ENCODE results near the gene DOCK11. TPM values are rescaled to one million over a fixed set of nuclear protein-coding genes. Genes with fewer than 3 reads are reported as not detected.

Gene DOCK11
- total and polyA plus RNA-seq, 2 donors (not counting 3 experiments of a cell fraction or from before 2014, with no cell fraction given) = 0.37 to 0.86 TPM

DNA sequence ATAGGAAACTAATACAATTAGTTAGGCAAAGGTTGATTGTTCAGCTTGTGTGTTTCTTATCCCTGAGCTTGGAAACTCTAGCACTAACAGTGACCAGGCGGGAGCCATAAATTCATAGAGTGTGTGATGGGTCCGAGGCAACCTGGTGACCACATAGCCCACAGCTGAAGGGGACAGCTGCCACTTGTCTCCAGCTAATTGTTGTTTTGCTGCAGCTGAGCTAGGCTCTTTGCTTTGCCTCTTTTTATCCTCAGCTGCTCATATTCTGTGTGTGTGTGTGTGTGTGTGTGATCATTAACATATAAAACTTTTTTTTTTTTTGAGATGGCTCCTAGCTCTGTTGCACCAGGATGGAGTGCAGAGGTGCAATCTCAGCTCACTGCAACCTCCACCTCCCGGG is 53.2 kb downstream of the DOCK11 start:
- Histone ChIP-seq H3K27ac (ENCODE audit: insufficient read depth, low read depth, low read length) (no peak overlapping the region), H3K4me2 (ENCODE audit: insufficient read depth, low read length) (no peak overlapping the region), H3K9me3 (replicated peaks; ENCODE audit: control insufficient read depth, insufficient read depth, low read length) (no peaks in the 10 kb centered on the region), H3K27me3 (ENCODE audit: control insufficient read depth in 2 of 2, insufficient read depth in 2 of 2, low read length in 2 of 2) (no peaks in the 10 kb centered on the region), H3K9me1 (replicated peaks; ENCODE audit: control insufficient read depth, extremely low read depth, insufficient read depth, low read length) (no peaks in the 10 kb centered on the region), H4K20me1 (replicated peaks; ENCODE audit: control insufficient read depth, extremely low read depth, insufficient read depth, low read length) (no peaks in the 10 kb centered on the region), H3K9ac (replicated peaks; ENCODE audit: extremely low read depth, insufficient read depth, low read length) (no peak overlapping the region), H3K79me2 (ENCODE audit: control insufficient read depth, insufficient read depth, low read length) (no peaks in the 10 kb centered on the region), H3K36me3 (ENCODE audit: control insufficient read depth in 2 of 2, extremely low read depth in 1 of 2, insufficient read depth in 2 of 2, low read length in 2 of 2) (no peaks in the 10 kb centered on the region), H2AFZ (ENCODE audit: low read depth, low read length) (no peak overlapping the region), H3K4me3 (replicated peaks in 1 of 3; ENCODE audit: insufficient read depth in 1 of 3, low read depth in 1 of 3, low read length in 3 of 3) (no peak overlapping the region), H3K4me1 (ENCODE audit: control insufficient read depth, extremely low read depth, insufficient read depth, low read length) (no peaks in the 10 kb centered on the region)
- BruUV-seq (replicated peaks) = no TSS peak
- TF ChIP-seq JUN (IDR thresholded peaks at IDR 0.05; ENCODE audit: borderline replicate concordance, insufficient read depth, insufficient read length, low read depth) = no peak
- TF ChIP-seq GATA2 (IDR thresholded peaks at IDR 0.05; ENCODE audit: insufficient read depth, insufficient read length, low read depth, low read length) = no peak
- TF ChIP-seq FOS (IDR thresholded peaks at IDR 0.05; ENCODE audit: borderline replicate concordance, insufficient read depth, low read length) = no peak
- no peak for TF ChIP-seq POLR2A (IDR thresholded peaks at IDR 0.05; ENCODE audit: low read depth, low read length)
- TF ChIP-seq POLR2AphosphoS5 (IDR thresholded peaks at IDR 0.05; ENCODE audit: insufficient read depth, low read depth, low read length) = no peak
- no peak for TF ChIP-seq EZH2 (IDR thresholded peaks at IDR 0.05; ENCODE audit: borderline replicate concordance, low read depth, low read length, severe bottlenecking)
- TF ChIP-seq, protein P1, sequence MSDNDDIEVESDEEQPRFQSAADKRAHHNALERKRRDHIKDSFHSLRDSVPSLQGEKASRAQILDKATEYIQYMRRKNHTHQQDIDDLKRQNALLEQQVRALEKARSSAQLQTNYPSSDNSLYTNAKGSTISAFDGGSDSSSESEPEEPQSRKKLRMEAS (IDR thresholded peaks at IDR 0.05; ENCODE audit: insufficient read depth, insufficient read length) = no peak
- TF ChIP-seq, protein P2, sequence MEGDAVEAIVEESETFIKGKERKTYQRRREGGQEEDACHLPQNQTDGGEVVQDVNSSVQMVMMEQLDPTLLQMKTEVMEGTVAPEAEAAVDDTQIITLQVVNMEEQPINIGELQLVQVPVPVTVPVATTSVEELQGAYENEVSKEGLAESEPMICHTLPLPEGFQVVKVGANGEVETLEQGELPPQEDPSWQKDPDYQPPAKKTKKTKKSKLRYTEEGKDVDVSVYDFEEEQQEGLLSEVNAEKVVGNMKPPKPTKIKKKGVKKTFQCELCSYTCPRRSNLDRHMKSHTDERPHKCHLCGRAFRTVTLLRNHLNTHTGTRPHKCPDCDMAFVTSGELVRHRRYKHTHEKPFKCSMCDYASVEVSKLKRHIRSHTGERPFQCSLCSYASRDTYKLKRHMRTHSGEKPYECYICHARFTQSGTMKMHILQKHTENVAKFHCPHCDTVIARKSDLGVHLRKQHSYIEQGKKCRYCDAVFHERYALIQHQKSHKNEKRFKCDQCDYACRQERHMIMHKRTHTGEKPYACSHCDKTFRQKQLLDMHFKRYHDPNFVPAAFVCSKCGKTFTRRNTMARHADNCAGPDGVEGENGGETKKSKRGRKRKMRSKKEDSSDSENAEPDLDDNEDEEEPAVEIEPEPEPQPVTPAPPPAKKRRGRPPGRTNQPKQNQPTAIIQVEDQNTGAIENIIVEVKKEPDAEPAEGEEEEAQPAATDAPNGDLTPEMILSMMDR (IDR thresholded peaks at IDR 0.05; ENCODE audit: extremely low read depth in 1 of 2, insufficient read depth in 1 of 2, low read depth in 1 of 2, low read length in 2 of 2) = no peak
- no peak for TF ChIP-seq MYC (IDR thresholded peaks at IDR 0.05; ENCODE audit: low read depth, low read length)
- ChIA-PET POLR2A (no interaction called here), CTCF (no interaction called here)
- intact Hi-C loops (cut with micrococcal nuclease) = no loop called here
- DNase-seq (ENCODE audit: low read depth, low spot score) (no peak), FAIRE-seq (no peak)
- dilution Hi-C loops (cut with MboI; ENCODE audit: extremely low pct_ligation_motif_present, low sequenced_read_pairs) = no loop called here
